ENCODE measurements around the gene NUMA1. TPM values are rescaled to one million over a fixed set of nuclear protein-coding genes. Genes with fewer than 3 reads are reported as not detected.

NUMA1 gene
- total and polyA plus RNA-seq, 2 experiments from 2014 or later: 119 to 417 TPM

DNA sequence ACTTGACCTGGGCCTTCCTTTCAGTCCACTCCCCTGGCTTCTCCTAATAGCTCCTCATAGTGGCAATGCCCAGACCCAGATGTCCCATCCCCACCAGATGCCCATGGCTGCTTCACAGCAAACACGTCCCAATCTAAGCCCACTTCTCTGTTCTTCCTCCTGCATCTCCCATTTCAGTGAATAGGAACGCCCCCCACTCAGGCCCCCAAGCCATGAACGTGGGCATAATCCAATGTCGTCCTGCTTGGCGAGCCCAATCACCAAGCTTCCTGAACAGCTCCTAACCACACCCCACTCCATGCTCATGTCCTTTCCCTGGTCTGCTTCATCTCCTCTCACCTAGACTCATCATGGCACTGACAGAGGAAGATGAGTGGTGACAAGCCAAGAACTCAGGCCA lies 72.8 kb downstream of the NUMA1 start:
- TF ChIP-seq, protein P1, sequence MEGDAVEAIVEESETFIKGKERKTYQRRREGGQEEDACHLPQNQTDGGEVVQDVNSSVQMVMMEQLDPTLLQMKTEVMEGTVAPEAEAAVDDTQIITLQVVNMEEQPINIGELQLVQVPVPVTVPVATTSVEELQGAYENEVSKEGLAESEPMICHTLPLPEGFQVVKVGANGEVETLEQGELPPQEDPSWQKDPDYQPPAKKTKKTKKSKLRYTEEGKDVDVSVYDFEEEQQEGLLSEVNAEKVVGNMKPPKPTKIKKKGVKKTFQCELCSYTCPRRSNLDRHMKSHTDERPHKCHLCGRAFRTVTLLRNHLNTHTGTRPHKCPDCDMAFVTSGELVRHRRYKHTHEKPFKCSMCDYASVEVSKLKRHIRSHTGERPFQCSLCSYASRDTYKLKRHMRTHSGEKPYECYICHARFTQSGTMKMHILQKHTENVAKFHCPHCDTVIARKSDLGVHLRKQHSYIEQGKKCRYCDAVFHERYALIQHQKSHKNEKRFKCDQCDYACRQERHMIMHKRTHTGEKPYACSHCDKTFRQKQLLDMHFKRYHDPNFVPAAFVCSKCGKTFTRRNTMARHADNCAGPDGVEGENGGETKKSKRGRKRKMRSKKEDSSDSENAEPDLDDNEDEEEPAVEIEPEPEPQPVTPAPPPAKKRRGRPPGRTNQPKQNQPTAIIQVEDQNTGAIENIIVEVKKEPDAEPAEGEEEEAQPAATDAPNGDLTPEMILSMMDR (IDR thresholded peaks at IDR 0.05; ENCODE audit: low read depth, low read length): no peak
- Histone ChIP-seq H3K9me3 (ENCODE audit: low read depth) (no peaks in the 10 kb centered on the region), H3K4me1 (ENCODE audit: low read depth) (no peaks in the 10 kb centered on the region), H3K27me3 (no peaks in the 10 kb centered on the region), H3K27ac (peak overlapping the region; percentile 48), H3K36me3 (peaks cover 86% of the 10 kb centered on the region), H3K4me3 (no peak overlapping the region)
- no peak for DNase-seq (ENCODE audit: low read depth in 1 of 2, low spot score in 1 of 2)

DNA sequence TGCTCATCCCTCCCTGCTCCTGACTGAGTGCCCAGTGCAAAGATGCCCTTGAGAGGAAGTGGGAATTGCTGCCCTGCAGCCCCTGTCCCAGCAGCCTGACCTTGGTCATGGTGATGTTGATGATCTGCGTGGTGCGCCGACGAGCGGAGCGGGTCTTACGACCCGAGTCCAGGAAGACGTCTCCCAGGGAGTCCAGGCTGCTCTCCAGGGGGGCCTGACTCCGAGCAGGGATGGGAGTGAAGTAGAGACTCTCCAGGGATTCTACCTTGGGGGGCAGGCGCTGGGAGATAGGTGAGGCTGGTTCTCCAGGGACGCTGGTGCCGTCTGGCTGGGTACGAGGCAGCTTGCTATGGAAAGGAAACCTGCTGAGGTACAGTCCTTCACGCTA lies 73.3 kb downstream of the NUMA1 start:
- Histone ChIP-seq H3K4me3 (no peak overlapping the region), H3K27me3 (no peaks in the 10 kb centered on the region), H3K9me3 (ENCODE audit: low read depth) (no peaks in the 10 kb centered on the region), H3K27ac (peak overlapping the region; percentile 75), H3K36me3 (peaks cover 81% of the 10 kb centered on the region), H3K4me1 (ENCODE audit: low read depth) (no peaks in the 10 kb centered on the region)
- no peak for DNase-seq (ENCODE audit: low read depth in 1 of 2, low spot score in 1 of 2)
- TF ChIP-seq, protein P1 (IDR thresholded peaks at IDR 0.05; ENCODE audit: low read depth, low read length): no peak

DNA sequence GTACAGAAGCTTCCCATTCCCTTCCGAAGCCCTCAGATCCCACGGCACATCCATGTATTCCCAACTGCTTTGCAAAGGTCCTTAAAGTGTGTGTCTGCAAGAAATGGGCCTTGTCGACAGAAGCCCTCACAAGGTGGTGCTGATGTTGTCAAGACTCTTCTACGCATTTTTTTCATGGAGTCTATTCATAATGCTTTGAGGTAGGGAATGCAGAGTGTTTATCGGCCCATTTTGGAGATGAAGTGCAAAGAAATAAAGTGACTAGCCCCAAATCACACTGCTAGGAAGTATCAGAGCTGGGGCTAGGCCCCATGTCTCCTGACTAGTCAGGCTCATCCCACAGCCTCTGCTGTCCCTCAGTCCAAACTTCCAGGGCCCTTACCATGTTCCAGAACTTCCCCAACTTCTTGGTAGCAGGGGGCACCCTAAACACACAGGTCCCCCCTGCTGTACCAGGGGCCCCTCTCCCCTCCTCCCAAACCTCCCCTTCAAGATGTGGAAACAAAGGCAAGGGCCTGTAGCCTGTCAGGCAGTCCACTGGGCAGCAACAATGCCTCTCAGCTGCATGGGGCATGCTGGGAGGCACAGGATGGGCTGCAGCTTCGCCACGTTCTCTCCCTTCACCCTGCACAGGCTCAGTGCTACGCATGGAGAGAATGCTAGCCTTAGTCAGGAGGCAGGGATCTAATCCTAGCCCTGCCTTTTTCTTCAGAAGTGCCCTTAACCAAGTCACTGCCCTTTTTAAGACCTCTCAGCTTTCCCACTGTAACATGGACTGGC lies 73.8 kb downstream of the NUMA1 start:
- Histone ChIP-seq H3K4me3 (no peak overlapping the region), H3K4me1 (ENCODE audit: low read depth) (no peaks in the 10 kb centered on the region), H3K27ac (peak overlapping the region; percentile 75), H3K9me3 (ENCODE audit: low read depth) (no peaks in the 10 kb centered on the region), H3K27me3 (no peaks in the 10 kb centered on the region), H3K36me3 (peaks cover 75% of the 10 kb centered on the region)
- TF ChIP-seq, protein P1 (IDR thresholded peaks at IDR 0.05; ENCODE audit: low read depth, low read length): no peak
- DNase-seq (ENCODE audit: low read depth in 1 of 2, low spot score in 1 of 2): no peak

DNA sequence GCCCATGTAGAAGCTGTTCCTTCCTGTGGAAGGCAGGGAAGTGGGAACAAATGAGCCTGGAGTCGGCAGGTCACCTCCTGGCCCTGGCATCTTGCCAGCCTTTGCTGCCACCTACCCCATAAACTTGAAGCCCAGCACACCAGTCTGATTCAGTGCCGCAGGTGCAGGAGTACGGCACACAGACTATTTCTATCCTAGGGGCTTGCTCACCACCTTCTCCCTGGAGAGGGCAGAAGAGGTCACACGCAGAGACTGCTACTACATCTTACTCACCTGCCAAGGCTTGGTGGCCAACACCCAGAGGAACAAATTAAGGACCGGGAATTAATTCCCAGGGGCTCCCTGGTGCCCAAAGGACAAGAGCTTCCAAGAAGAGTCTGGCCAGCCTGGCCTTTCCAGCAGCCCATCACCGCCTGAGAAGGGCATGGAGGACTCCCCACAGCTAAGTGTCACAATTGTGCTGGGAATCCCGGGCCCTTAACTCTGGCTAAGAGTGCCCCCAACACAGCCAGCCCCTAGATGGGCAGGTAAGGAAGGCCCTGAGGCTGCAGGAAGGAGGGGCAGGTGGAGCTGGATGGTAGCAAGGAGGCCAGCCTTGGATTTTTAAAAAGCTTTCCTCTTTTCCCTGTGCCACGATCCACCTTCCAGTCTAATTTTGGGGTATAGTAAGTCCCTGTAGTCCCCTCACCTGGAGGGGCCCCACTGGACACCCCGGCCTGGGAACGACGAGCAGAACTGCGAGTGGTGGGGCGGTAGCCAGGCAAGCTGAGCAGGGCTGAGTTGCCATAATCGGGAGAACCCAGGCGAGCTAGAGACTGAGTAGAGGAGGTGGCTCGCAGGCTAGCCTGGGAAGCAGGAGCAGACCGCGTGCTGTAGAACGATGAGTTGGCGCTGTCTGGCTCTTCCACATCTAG lies 74.7 kb downstream of the NUMA1 start:
- no peak for DNase-seq (ENCODE audit: low read depth in 1 of 2, low spot score in 1 of 2)
- TF ChIP-seq, protein P1 (IDR thresholded peaks at IDR 0.05; ENCODE audit: low read depth, low read length): no peak
- peak overlapping the region; percentile 75 for H3K27ac ChIP-seq
- H3K4me3 ChIP-seq: no peak overlapping the region
- no peaks in the 10 kb centered on the region for H3K9me3 ChIP-seq (ENCODE audit: low read depth)
- no peaks in the 10 kb centered on the region for H3K27me3 ChIP-seq
- no peaks in the 10 kb centered on the region for H3K4me1 ChIP-seq (ENCODE audit: low read depth)
- peaks cover 70% of the 10 kb centered on the region for H3K36me3 ChIP-seq

DNA sequence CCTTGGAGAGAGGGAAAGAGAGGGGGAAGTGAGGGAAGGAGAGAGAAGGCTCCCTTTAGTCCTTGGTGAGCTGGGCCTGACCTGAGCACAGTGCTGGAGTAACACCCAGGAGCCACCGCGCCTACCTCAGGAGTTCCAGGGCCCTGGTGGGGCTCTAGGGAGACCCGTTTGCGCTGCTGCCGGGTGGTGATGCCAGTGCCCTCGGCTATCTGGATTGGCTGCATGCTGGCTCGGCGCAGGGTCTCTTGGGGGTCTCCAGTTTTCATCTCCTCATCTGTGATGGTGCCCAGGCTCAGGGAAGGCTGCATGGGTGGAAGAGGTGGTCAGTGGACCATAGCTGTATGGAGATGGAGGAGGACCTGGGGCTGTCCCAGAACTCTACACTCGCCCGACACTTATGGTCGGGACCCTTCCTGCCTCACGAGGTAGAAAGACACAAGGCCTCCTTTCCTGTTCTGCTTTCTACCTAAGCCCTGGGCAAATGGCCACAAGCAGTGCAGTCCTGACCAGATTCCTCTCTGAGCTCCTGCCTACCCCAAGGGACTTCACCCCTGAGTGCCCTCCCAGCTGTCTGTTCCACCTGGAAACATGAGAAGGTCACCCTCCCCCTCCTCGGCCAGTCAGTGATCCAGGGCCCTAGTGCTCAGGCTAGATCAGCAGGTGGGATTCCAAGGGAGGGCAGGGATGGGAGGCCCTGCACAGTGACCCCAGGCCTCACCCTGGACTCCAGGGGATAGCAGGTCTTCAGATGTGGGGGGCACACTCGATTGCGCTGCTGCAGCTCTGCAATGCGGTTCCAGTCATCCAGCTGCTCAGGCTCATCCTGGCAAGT lies 75.6 kb downstream of the NUMA1 start:
- peaks cover 63% of the 10 kb centered on the region for H3K36me3 ChIP-seq
- no peaks in the 10 kb centered on the region for H3K4me1 ChIP-seq (ENCODE audit: low read depth)
- H3K9me3 ChIP-seq (ENCODE audit: low read depth): no peaks in the 10 kb centered on the region
- H3K4me3 ChIP-seq: no peak overlapping the region
- H3K27ac ChIP-seq: peak overlapping the region; percentile 75
- no peaks in the 10 kb centered on the region for H3K27me3 ChIP-seq
- TF ChIP-seq, protein P1 (IDR thresholded peaks at IDR 0.05; ENCODE audit: low read depth, low read length): no peak
- DNase-seq (ENCODE audit: low read depth in 1 of 2, low spot score in 1 of 2): no peak
